DND-41 (cell line): Measurements from ENCODE around the gene CFAP100.

ENCODE experiments used
- ATAC-seq: fragments of 200-7000 bp; cut with Tn5 transposase; 3 replicates; pipeline ENCODE4 v1.9.1; 2021; ENCODE audit warnings: low read depth; ENCODE audit not compliant: insufficient read depth
- DNase-seq: peaks from one replicate; pipeline ENCODE4 v3.0.0-alpha.2; 2020
- H2AFZ ChIP-seq: 2 replicates; pipeline ENCODE4 v1.6.0; 2012; ENCODE audit warnings: low read depth, low read length
- H3K27ac ChIP-seq: 2 replicates; pipeline ENCODE4 v1.5.1; 2012; ENCODE audit warnings: low read length, inconsistent platforms
- H3K27me3 ChIP-seq: fragments of 200-600 bp; sonication (generic); 2 replicates; pipeline ENCODE4 v1.6.0; 2012; ENCODE audit warnings: low read length, mild to moderate bottlenecking, inconsistent platforms; ENCODE audit not compliant: insufficient read depth, poor library complexity
- H3K36me3 ChIP-seq: 2 replicates; pipeline ENCODE4 v1.5.1; 2012; ENCODE audit warnings: low read length, inconsistent platforms; ENCODE audit not compliant: insufficient read depth
- H3K4me1 ChIP-seq: 2 replicates; pipeline ENCODE4 v1.5.1; 2012; ENCODE audit warnings: mild to moderate bottlenecking, low read length; ENCODE audit not compliant: insufficient read depth
- H3K4me2 ChIP-seq: 2 replicates; pipeline ENCODE4 v1.6.0; 2012; ENCODE audit warnings: mild to moderate bottlenecking, moderate library complexity, low read length, inconsistent platforms; ENCODE audit not compliant: insufficient read depth
- H3K4me3 ChIP-seq, 2 experiments: fragments of 200-600 bp in 1 of 2; shearing (Covaris generic) in 1 of 2; 2 replicates each; pipeline ENCODE4 v1.5.1; 2012 to 2016; ENCODE audit warnings: inconsistent platforms in 2 of 2, low read length in 2 of 2, mild to moderate bottlenecking in 2 of 2, low read depth in 1 of 2, moderate library complexity in 1 of 2
- H3K79me2 ChIP-seq: 2 replicates; pipeline ENCODE4 v1.6.0; 2012; ENCODE audit warnings: low read length, inconsistent platforms; ENCODE audit not compliant: insufficient read depth
- H3K9ac ChIP-seq: 2 replicates; pipeline ENCODE4 v1.6.0; 2012; ENCODE audit warnings: low read depth, mild to moderate bottlenecking, inconsistent platforms, low read length, moderate library complexity
- H3K9me3 ChIP-seq: 2 replicates; pipeline ENCODE4 v1.5.1; 2012; ENCODE audit warnings: low read length, moderate library complexity, mild to moderate bottlenecking, inconsistent platforms; ENCODE audit not compliant: insufficient read depth, severe bottlenecking
- H4K20me1 ChIP-seq: 2 replicates; pipeline ENCODE4 v1.6.0; 2012; ENCODE audit warnings: low read length; ENCODE audit not compliant: insufficient read depth
- EZH2 ChIP-seq: IDR thresholded peaks from 3 replicates; pipeline ENCODE4 v1.6.1; 2012; ENCODE audit warnings: borderline replicate concordance, low read depth, mild to moderate bottlenecking, moderate library complexity, low read length, inconsistent platforms; ENCODE audit not compliant: severe bottlenecking
- TF ChIP-seq, protein P1 (sequence below): IDR thresholded peaks from 2 replicates; pipeline ENCODE4 v1.5.1; 2012; ENCODE audit warnings: borderline replicate concordance, low read length, moderate library complexity, mild to moderate bottlenecking; ENCODE audit not compliant: poor library complexity, severe bottlenecking; ENCODE audit errors: extremely low read depth

CFAP100 gene

DNA sequence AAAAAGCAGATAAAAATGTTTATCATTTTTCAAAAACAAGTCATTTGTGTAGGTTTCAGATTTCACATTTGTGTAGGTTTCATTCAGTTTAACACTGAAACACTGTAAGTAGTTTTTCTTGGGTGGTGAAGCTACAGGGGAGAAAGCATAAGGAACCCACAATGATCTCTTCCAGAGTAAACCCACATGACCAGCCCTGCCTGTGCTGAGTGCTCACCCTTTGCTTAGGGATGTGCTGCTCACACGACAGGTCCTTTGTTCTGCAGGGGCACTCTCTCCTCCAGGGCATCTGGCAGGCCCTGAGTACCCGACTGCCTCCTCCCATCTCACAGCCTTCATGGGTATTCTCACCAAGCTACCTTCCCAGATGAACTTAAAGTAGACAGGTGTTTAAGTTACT is 52.1 kb downstream of the CFAP100 start:
- Histone ChIP-seq H3K4me3 (no peak overlapping the region), H3K9me3 (no peaks in the 10 kb centered on the region), H3K27ac (no peak overlapping the region), H3K9ac (no peak overlapping the region), H3K4me1 (no peaks in the 10 kb centered on the region), H2AFZ (no peak overlapping the region), H3K4me2 (no peak overlapping the region), H4K20me1 (peaks cover 36% of the 10 kb centered on the region; the same call in 1 of the 2 replicates), H3K79me2 (no peaks in the 10 kb centered on the region; the same call in 1 of the 2 replicates), H3K36me3 (peaks cover 61% of the 10 kb centered on the region), H3K27me3 (no peaks in the 10 kb centered on the region)
- TF ChIP-seq EZH2, result no peak
- TF ChIP-seq, protein P1, sequence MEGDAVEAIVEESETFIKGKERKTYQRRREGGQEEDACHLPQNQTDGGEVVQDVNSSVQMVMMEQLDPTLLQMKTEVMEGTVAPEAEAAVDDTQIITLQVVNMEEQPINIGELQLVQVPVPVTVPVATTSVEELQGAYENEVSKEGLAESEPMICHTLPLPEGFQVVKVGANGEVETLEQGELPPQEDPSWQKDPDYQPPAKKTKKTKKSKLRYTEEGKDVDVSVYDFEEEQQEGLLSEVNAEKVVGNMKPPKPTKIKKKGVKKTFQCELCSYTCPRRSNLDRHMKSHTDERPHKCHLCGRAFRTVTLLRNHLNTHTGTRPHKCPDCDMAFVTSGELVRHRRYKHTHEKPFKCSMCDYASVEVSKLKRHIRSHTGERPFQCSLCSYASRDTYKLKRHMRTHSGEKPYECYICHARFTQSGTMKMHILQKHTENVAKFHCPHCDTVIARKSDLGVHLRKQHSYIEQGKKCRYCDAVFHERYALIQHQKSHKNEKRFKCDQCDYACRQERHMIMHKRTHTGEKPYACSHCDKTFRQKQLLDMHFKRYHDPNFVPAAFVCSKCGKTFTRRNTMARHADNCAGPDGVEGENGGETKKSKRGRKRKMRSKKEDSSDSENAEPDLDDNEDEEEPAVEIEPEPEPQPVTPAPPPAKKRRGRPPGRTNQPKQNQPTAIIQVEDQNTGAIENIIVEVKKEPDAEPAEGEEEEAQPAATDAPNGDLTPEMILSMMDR, result no peak
- ATAC-seq, result peak; percentile 27; the same call in 1 of the 3 replicates
- DNase-seq, result no peak

DNA sequence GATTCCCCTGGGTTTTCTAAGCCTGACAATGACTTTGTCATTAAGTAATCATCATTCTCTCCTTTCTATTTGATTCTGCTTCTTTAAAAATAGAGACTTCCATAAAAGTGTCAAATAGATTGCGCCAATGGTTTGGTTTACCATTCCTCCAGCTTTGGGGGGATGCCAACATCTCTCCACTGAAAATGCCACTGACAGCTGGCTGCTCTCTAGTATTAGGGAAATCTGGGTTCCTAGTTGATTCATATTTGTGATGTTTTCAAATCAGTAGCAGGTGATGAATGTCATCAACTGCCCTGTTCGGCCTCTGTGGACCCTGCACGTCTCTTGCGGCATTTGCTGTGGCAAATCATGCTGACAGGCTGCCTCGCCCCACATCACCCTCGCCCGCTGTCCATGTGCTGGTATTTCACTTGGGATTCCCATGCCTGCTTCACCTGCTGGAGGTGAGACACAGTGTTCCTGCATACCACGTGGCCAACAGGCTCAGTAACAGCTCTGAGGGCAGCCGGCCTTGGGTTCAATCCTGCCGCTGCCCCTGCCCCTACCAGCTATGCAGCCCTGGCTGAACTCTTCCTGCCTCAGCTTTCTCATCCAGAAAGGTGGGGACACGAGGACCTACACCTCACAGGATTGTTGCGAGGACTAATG is 52.9 kb downstream of the CFAP100 start:
- no peak overlapping the region for H3K27ac ChIP-seq
- H3K4me2 ChIP-seq, result no peak overlapping the region
- peaks cover 41% of the 10 kb centered on the region; the same call in 1 of the 2 replicates for H4K20me1 ChIP-seq
- H3K27me3 ChIP-seq, result no peaks in the 10 kb centered on the region
- H3K79me2 ChIP-seq, result no peaks in the 10 kb centered on the region; the same call in 1 of the 2 replicates
- no peak overlapping the region for H2AFZ ChIP-seq
- no peak for ATAC-seq
- H3K9ac ChIP-seq, result no peak overlapping the region
- no peak for TF ChIP-seq EZH2
- TF ChIP-seq, protein P1, result no peak
- no peak overlapping the region for H3K4me3 ChIP-seq
- H3K36me3 ChIP-seq, result peaks cover 62% of the 10 kb centered on the region
- DNase-seq, result no peak
- H3K9me3 ChIP-seq, result no peaks in the 10 kb centered on the region
- H3K4me1 ChIP-seq, result no peaks in the 10 kb centered on the region

DNA sequence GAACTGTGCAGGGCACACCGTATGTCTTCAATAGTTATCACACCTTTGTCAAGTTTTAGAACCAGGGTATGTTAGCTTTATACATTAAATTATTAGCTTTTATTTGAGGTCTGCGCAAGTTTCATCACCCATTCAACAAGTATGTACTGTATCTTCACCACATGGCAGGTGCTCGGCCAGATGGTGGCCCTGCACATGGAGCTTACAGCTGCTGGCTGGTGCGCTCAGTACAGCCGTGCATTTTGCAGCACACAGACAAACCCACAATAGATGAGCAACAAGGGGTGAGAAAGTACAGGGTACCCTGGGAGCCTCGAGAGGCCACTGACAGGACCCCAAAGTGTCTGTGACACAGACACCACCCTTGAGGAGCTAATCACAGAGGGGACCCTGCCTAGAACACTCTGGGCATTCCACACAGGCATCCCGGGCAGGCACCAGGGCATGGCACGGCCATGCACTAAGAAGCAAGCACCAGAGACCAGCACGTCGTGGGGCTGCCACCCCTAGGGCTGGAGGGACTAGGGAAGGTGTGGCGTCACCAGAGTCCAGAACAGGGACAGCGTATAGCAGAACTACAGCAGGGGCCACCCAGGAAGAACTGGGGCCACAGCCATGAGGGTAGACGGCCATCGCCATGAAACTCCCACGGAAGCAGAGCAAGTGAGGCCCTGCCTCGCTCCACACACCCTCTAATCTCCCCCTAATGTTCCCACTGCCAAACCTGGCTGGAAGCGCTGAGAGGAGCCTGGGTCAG is 53.6 kb downstream of the CFAP100 start:
- DNase-seq (no peak), ATAC-seq (no peak)
- Histone ChIP-seq H3K4me1 (no peaks in the 10 kb centered on the region), H3K4me2 (no peak overlapping the region), H3K9ac (no peak overlapping the region), H4K20me1 (peaks cover 41% of the 10 kb centered on the region; the same call in 1 of the 2 replicates), H3K27me3 (no peaks in the 10 kb centered on the region), H3K4me3 (no peak overlapping the region), H3K27ac (no peak overlapping the region), H2AFZ (no peak overlapping the region), H3K36me3 (peaks cover 69% of the 10 kb centered on the region), H3K9me3 (no peaks in the 10 kb centered on the region), H3K79me2 (no peaks in the 10 kb centered on the region; the same call in none of the 2 replicates)
- no peak for TF ChIP-seq EZH2
- TF ChIP-seq, protein P1, result no peak
